SJCRH30 (cell line): ENCODE data around the gene APOBEC3B. TPM values are rescaled to one million over a fixed set of nuclear protein-coding genes. Genes with fewer than 3 reads are reported as not detected.

ENCODE experiments used
- DNase-seq, 2 experiments: peaks; one replicate each; pipeline ENCODE4 v3.0.0-alpha.2; 2015 to 2020
- H3K27ac ChIP-seq: fragments of 250-450 bp; sonication (Bioruptor Pico); 2 replicates; pipeline ENCODE4 v1.5.1; 2020; ENCODE audit warnings: mild to moderate bottlenecking, moderate library complexity
- H3K27me3 ChIP-seq: fragments of 250-450 bp; sonication (Bioruptor Pico); 2 replicates; pipeline ENCODE4 v1.5.1; 2020; ENCODE audit warnings: mild to moderate bottlenecking, moderate library complexity
- H3K36me3 ChIP-seq: fragments of 250-450 bp; sonication (Bioruptor Pico); 2 replicates; pipeline ENCODE4 v1.5.1; 2020; ENCODE audit warnings: mild to moderate bottlenecking, moderate library complexity
- H3K4me1 ChIP-seq: fragments of 250-450 bp; sonication (Bioruptor Pico); 2 replicates; pipeline ENCODE4 v1.5.1; 2020; ENCODE audit warnings: mild to moderate bottlenecking, moderate library complexity
- H3K4me3 ChIP-seq: fragments of 250-450 bp; sonication (Bioruptor Pico); 2 replicates; pipeline ENCODE4 v1.5.1; 2020; ENCODE audit warnings: mild to moderate bottlenecking, moderate library complexity
- H3K9me3 ChIP-seq: fragments of 250-450 bp; sonication (Bioruptor Pico); replicated peaks from 2 replicates; pipeline ENCODE4 v1.5.1; 2020; ENCODE audit warnings: mild to moderate bottlenecking, moderate library complexity
- total RNA-seq: library from RNA; depleted of rRNA; stranded (reverse); fragments of >200 nt; shearing (Covaris generic); gene quantifications from 2 replicates; pipeline ENCODE4 v1.2.3, GENCODE V29; 2014

Gene APOBEC3B
- total RNA-seq, 1 experiment from 2014 or later: 16.6 TPM

DNA sequence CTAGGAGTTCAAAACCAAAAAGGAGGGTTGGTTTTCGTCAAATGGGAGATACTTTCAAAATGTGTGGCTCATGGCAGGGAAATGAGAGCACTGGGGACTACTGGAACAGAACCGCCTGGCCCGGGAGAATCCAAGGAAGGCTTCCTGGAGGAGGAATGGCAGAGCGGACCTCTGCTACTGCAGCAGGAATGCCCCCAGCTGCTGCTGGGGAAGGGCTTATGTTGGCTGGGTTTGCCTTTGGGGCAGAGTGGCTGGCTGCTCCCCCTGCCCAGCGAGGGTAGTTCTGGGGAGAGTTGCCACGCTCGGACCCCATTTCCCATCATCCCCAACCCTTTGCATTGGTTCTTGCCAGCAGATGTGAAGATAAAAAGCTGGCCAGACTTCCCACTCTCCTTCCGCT lies 35.4 kb upstream of the APOBEC3B start:
- Histone ChIP-seq H3K27me3 (no peaks in the 10 kb centered on the region), H3K36me3 (no peaks in the 10 kb centered on the region), H3K4me3 (no peak overlapping the region), H3K9me3 (no peaks in the 10 kb centered on the region), H3K27ac (no peak overlapping the region), H3K4me1 (no peaks in the 10 kb centered on the region)
- DNase-seq: no peak

DNA sequence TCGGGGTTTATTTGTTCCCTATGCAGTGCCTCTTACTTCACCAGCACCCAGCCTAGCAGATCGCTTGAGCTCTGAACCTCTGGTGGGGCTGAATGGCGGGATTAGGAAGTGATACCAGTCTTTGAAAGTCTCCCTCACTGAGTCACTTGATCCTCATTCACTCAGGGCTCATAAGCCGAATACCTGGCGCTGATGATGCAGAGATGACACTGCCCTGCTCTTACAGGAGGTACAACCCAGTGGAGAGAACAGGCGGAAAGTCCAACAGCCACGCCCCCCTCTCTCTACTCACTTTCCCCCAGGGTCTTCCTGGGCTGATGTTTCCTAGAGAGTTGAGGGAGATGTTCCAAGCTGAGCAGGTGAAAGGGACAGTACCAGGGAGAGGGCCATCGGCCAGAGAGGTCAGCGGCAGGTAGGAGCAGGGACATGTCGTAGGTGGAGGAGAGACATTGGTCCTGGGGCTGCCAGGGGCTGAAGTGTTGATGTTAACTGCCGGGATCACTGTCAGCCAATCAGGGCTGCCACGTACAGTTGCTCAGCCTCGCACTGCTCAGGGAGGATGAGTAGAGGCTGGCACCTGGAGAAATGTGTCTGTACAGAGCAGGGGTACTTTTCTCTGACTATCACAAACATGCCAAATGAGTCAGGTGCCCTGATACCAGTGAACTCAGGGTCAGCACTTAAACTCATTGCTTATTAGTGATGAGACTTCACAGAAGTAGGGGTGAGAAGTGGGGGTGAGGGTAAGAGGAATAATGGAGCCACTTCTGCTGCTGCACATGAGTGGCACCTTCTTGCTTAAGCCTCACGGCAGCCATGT lies 34.6 kb upstream of the APOBEC3B start:
- H3K27me3 ChIP-seq: 0 out of 2 replicates have a peak, but pooled peaks cover 1% of the 10 kb centered on the region

DNA sequence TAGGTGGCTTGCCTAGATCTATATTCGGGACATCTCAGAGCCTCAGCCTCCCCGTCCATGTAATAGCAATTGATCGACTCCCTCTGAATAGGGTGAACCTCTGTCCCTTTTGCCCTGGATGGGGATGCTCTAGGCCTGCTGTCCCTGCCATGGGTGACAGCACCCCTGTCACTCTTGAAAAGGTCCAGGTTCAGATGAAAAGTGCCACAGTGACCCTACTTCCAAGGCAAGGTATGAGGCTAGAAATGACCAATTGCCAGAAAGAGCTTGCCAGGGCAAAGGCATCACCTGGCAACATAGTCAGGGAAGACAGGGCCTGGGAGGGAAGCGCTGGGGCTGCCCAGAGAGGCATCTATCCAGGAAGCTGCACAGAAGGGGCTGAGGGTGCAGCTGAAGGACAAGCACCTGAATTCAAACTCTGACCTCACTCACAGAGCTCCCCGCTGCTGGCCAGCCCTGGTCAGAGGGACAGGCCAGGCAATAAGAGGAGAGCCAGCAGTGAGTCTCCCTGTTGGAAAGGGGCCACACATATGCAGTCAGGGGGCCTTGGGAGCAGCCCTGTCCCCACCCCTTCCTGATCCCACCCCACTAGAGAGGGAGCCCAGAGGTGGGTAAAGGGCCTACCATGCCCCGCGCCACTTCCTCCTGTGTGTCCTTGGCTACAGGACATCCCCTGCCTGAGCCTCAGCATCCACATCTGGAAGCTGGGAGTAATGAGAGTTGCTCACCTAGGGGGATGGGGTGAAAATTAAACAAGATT lies 33.8 kb upstream of the APOBEC3B start:
- H3K27me3 ChIP-seq: 0 out of 2 replicates have a peak, but pooled peaks cover 5% of the 10 kb centered on the region
- no peak overlapping the region for H3K4me3 ChIP-seq
- H3K27ac ChIP-seq: no peak overlapping the region
- no peaks in the 10 kb centered on the region for H3K4me1 ChIP-seq
- H3K9me3 ChIP-seq: no peaks in the 10 kb centered on the region
- no peak for DNase-seq
- H3K36me3 ChIP-seq: no peaks in the 10 kb centered on the region

More for the DNA sequence above, 34.6 kb upstream of the APOBEC3B start:
- no peaks in the 10 kb centered on the region for H3K9me3 ChIP-seq
- no peak overlapping the region for H3K27ac ChIP-seq
- DNase-seq: no peak
- H3K36me3 ChIP-seq: no peaks in the 10 kb centered on the region
- H3K4me1 ChIP-seq: no peaks in the 10 kb centered on the region
- H3K4me3 ChIP-seq: no peak overlapping the region

DNA sequence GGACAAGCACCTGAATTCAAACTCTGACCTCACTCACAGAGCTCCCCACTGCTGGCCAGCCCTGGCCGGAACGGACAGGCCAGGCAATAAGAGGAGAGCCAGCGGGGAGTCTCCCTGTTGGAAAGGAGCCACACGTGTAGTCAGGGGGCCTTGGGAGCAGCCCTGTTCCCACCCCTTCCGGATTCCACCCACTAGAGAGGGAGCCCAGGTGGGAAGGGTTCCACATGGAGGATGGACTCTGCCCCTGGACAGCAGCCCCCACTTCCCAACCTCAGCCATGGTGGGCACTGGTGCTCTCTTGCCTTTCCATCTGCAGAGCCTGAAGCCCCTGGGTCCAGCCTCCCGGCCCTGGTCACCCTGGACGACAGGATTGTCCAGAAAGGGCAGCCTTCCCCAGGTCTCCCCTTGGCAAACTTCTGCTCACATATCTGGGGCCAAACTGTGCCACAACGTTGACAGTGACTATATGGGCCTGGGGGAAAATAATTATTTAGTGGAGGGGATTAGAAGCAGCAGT lies 32.2 kb upstream of the APOBEC3B start:
- H3K36me3 ChIP-seq: no peaks in the 10 kb centered on the region
- no peak for DNase-seq
- H3K9me3 ChIP-seq: no peaks in the 10 kb centered on the region
- no peak overlapping the region for H3K27ac ChIP-seq
- H3K4me1 ChIP-seq: no peaks in the 10 kb centered on the region
- H3K4me3 ChIP-seq: no peak overlapping the region
- H3K27me3 ChIP-seq: 0 out of 2 replicates have a peak, but pooled peaks cover 5% of the 10 kb centered on the region

DNA sequence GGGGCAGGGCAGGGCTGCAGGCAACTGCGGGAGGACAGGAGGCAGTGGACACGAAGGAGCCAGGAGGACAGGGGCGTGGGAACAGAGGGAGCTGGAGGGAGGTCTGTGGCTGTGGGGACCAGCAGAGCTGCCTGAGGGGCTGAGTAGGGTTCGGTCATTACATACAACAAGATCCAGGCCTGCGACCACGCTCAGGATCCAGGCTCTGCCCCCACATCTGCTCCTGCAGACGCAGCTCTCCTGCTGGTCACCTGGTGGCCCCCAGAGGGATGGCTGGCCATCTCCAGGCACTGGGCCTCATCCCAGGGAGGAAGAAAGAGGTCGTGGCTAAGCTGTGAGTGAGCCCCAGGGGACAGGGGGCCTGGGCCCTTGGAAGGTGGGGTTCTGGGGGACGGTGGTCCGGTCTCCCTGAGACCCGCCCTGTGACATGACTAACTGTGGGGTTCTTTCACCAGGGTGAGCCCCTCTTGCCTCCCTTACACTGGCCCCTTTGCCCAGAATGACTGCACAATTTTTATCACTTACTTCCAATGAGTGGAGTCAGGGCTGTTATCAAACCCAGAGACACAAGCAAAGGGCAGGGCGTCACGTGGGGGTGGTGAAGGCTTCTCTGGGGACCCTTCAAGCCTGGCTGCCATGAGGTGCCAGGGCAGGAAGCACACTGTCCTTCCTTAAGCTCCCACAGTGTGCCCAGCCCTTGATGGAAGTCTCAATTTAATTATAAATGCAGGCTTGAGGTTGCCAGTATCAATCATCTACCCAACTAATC lies 31.4 kb upstream of the APOBEC3B start:
- H3K27me3 ChIP-seq: 0 out of 2 replicates have a peak, but pooled peaks cover 5% of the 10 kb centered on the region
- no peak for DNase-seq
- H3K36me3 ChIP-seq: no peaks in the 10 kb centered on the region
- no peak overlapping the region for H3K4me3 ChIP-seq
- H3K9me3 ChIP-seq: no peaks in the 10 kb centered on the region
- H3K4me1 ChIP-seq: no peaks in the 10 kb centered on the region
- H3K27ac ChIP-seq: no peak overlapping the region

DNA sequence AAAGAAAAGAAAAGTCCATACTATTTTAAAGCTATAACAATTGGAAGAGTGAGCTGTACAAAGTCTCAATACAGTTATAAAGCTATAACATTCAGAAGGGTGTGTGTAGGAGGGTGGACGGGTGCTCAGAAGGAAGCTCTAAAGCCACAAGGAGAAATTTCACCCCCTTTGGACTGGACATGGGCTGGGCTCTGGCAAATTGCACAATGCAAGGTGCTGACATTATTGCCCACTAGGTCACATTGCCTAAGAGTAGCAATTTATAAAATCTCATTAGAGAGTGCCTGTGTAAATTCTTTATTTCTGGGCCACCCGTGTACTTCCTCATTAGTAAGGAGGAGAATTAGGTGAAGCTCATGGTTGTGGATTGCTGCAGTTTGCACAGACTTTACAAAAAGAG lies 30.4 kb upstream of the APOBEC3B start:
- Histone ChIP-seq H3K4me3 (no peak overlapping the region), H3K36me3 (no peaks in the 10 kb centered on the region), H3K27me3 (0 out of 2 replicates have a peak, but pooled peaks cover 5% of the 10 kb centered on the region), H3K4me1 (no peaks in the 10 kb centered on the region), H3K9me3 (no peaks in the 10 kb centered on the region), H3K27ac (no peak overlapping the region)
- DNase-seq: no peak

DNA sequence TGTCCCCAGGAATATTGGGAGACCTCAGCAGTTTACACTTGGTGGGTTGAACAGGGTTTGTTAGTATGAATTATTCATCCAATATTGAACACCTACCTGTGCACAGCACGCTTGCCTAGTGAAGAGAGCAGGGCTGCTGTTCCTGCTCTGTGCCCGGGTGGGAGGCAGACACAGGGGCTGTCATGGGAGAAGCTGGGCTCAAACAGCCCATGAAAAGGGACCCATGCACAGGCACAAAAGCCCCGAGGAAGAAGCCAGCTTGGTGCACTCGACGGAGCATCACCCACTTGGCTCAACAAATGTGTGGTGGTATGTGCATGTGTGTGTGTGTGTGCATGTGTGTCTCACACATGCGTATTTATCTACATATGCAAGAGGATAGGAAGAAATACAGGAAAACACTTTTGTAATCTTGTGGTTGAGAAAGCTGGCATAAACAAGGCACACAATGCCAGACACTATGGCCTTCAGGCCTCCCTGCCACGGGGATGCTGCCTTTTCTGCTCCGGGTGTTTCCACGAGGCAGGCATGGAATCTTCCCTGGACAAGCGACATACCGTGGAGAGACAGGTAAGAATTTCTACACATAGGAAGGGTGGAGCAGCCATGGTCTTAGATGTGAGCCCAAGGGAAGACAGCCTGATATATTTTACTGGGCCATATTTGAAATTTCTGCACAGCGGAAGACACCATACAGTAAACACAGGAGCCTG lies 29.7 kb upstream of the APOBEC3B start:
- DNase-seq: no peak
- H3K27ac ChIP-seq: no peak overlapping the region
- 0 out of 2 replicates have a peak, but pooled peaks cover 5% of the 10 kb centered on the region for H3K27me3 ChIP-seq
- no peak overlapping the region for H3K4me3 ChIP-seq
- H3K9me3 ChIP-seq: no peaks in the 10 kb centered on the region
- no peaks in the 10 kb centered on the region for H3K36me3 ChIP-seq
- no peaks in the 10 kb centered on the region for H3K4me1 ChIP-seq

DNA sequence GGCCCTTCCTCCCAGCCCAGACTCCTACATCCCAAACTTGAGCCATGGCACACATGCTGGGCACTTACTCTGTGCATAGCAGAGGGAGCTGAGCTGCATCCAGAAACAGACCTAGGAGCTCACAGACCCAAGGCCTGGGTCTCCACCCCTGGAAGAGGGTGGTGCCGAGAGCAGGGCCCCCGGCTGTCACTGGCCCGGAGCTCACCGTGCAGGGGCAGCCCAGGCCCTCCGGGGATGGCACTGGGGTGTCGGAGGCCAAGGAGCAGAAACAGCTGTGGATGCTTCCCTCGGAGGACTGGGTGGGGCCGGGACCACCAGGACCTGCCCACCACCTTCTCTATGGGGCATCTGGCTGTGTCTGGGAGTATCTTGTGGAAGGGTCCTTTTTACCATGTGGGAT lies 29.1 kb upstream of the APOBEC3B start:
- Histone ChIP-seq H3K36me3 (no peaks in the 10 kb centered on the region), H3K4me3 (no peak overlapping the region), H3K27ac (no peak overlapping the region), H3K4me1 (no peaks in the 10 kb centered on the region), H3K9me3 (no peaks in the 10 kb centered on the region), H3K27me3 (0 out of 2 replicates have a peak, but pooled peaks cover 5% of the 10 kb centered on the region)
- DNase-seq: no peak

DNA sequence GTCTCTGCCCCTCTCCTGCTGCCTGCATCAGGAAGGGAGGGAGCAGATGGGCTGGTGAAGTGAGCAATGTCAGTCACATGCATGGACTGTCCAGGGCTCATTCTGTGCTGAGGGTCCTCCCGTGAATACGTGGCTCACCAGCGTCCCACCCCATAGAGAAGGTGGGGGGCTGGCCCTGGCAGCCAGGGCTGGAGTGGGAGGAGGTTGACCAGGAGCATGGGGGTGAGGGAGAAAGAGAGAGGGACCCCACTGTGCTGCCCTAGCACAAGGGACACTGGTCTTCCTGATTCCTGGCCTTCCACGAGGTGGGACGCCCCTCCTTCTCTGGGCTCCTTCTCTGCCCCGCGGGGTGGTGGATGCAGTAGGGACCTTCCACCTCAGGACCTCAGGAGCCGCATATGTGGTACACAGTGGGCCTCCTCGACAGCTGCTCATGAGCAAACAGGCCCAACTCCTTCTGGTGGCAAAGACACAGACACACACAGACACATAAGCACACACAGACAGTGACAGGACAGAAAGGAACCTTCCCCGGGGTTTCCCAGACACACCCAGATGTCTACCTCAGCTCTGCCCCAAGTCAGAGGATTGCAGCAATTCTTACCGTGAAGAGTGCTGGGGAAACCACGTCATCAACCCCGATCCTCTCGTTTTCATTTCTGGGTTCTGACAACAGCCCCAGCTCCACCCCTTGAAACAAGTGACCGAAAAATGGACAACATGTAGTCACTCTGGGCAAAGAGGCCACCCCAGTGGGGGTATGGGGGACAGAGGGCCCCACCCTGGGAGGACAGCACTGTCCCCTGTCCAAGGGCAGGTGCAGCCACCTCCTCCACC lies 28.4 kb upstream of the APOBEC3B start:
- no peak overlapping the region for H3K4me3 ChIP-seq
- H3K4me1 ChIP-seq: no peaks in the 10 kb centered on the region
- no peak for DNase-seq
- H3K36me3 ChIP-seq: no peaks in the 10 kb centered on the region
- H3K27me3 ChIP-seq: 0 out of 2 replicates have a peak, but pooled peaks cover 5% of the 10 kb centered on the region
- H3K9me3 ChIP-seq: no peaks in the 10 kb centered on the region
- no peak overlapping the region for H3K27ac ChIP-seq

DNA sequence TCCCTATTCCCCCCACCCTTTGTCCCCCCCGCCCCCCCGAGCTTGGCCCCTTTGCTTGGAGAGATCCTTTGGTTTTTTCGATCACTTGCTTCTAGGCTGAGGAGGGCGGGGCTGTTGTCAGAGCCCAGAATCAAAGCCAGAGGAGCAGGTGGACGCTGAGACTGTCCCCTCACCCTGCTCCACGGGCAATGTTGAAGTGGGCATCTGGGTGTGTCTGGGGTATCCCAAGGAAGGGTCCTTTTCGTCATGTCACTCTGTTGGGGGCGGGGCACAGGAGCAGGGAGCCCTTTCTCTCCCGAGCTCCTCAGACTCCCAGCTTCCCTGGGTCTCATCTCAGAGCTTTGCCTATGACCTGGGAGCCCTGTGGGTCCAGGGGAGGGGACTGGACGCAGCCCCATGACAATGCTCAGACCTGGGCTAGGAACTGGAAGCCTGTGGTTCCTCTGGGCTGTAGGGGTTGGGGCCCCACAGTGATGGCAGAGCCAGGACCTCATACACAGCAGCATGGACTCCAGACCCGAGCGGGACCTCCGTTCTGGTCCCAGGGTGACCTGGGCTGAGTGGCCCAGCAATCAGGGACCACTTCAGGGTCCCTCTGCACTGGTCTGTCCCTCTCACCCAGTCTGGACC lies 27.6 kb upstream of the APOBEC3B start:
- Histone ChIP-seq H3K27ac (no peak overlapping the region), H3K4me3 (no peak overlapping the region), H3K4me1 (no peaks in the 10 kb centered on the region), H3K9me3 (no peaks in the 10 kb centered on the region), H3K27me3 (0 out of 2 replicates have a peak, but pooled peaks cover 5% of the 10 kb centered on the region), H3K36me3 (no peaks in the 10 kb centered on the region)
- DNase-seq: no peak

DNA sequence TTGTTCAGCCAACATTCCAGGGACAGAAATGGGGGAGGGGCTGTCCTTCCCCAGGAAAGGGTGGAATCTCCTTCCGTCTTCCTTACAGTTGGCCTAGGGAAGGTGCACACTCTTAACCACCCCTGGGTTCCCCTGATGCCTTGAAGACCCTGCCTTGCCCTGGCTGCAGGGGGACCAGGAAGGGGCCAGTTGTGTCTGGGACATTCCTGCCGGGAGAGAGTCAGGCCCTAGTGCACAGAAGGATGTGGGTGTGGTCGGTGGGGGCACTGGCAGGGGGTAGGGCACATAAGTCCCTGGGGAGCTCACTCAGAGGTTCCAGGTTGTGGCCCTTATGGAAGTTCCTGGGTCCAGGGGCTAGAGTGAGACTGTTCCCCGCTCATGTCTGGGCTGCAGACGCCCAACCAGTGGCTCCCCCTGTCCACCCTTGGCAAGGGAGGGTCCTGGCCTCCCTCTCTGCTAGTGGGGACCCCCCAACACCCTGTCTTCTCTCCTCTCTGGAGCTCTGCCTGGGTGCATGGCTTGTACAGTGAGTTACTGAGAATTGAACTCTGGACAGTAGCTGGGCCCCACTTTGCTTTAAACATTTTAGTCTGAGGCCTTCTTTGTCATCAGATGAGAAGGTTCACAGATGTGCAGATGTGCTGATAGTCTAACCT lies 26.8 kb upstream of the APOBEC3B start:
- no peaks in the 10 kb centered on the region for H3K9me3 ChIP-seq
- H3K27ac ChIP-seq: no peak overlapping the region
- no peak overlapping the region for H3K4me3 ChIP-seq
- no peaks in the 10 kb centered on the region for H3K4me1 ChIP-seq
- 0 out of 2 replicates have a peak, but pooled peaks cover 5% of the 10 kb centered on the region for H3K27me3 ChIP-seq
- DNase-seq: no peak
- no peaks in the 10 kb centered on the region for H3K36me3 ChIP-seq

DNA sequence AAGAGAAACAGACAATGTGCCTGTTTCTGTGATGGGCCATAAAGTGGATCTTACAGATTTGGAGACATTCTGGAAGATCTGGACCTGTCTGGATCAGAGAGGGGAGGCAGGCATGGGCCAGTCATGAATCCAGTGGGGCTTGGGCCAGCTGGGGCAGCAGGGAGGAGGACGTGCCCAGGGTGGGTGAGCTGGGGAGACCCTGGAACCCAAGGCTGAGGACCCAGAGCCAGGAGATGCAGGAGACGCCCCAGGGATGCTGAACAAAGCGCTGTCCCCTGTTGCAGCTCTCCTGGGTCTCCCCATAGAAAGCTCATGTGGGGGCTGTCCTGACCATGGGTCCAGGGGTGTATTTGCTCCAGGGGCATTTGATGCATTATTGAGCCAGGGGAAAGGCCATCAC lies 26.2 kb upstream of the APOBEC3B start:
- Histone ChIP-seq H3K4me3 (no peak overlapping the region), H3K9me3 (no peaks in the 10 kb centered on the region), H3K27me3 (0 out of 2 replicates have a peak, but pooled peaks cover 5% of the 10 kb centered on the region), H3K36me3 (no peaks in the 10 kb centered on the region), H3K4me1 (no peaks in the 10 kb centered on the region), H3K27ac (no peak overlapping the region)
- DNase-seq: no peak
